Measurements from ENCODE around the gene STEAP2. TPM values are rescaled to one million over a fixed set of nuclear protein-coding genes. Genes with fewer than 3 reads are reported as not detected.
A peak's percentile ranks its signal among the peaks of the same experiment; 100 is the strongest.
"Not testable (repeated sequence)": the region's sequence is repeated elsewhere in the genome, so short reads cannot be mapped to it uniquely, and the experiment has no call there.

STEAP2 gene
- total RNA-seq, 1 donor from 2014 or later, result not detected

DNA sequence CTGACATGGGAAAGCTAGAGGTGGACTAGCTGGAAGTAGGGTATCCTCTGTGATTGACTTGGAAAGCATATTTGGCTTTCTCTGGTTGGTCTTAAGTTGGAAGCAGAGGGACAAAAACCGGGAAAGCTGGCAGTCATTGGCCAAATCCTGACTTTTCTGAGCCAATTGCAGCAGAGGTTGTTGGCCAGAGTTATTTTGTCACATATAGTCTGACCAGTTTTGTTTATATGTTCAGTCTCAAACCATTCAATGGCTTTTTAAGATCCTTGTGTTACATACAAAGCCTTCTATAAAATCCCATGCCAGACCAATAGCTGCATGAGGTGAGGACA, 39.7 kb downstream of the STEAP2 start:
- no peak for DNase-seq (ENCODE audit: extremely low spot score, unreplicated experiment)
- H3K4me1 Mint-ChIP-seq (ENCODE audit: unreplicated experiment), result peaks cover 1% of the 10 kb centered on the region
- TF ChIP-seq, protein P1, sequence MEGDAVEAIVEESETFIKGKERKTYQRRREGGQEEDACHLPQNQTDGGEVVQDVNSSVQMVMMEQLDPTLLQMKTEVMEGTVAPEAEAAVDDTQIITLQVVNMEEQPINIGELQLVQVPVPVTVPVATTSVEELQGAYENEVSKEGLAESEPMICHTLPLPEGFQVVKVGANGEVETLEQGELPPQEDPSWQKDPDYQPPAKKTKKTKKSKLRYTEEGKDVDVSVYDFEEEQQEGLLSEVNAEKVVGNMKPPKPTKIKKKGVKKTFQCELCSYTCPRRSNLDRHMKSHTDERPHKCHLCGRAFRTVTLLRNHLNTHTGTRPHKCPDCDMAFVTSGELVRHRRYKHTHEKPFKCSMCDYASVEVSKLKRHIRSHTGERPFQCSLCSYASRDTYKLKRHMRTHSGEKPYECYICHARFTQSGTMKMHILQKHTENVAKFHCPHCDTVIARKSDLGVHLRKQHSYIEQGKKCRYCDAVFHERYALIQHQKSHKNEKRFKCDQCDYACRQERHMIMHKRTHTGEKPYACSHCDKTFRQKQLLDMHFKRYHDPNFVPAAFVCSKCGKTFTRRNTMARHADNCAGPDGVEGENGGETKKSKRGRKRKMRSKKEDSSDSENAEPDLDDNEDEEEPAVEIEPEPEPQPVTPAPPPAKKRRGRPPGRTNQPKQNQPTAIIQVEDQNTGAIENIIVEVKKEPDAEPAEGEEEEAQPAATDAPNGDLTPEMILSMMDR (IDR thresholded peaks at IDR 0.05), result no peak
- no peaks in the 10 kb centered on the region for H3K36me3 Mint-ChIP-seq (ENCODE audit: unreplicated experiment)
- H3K27me3 Mint-ChIP-seq (ENCODE audit: unreplicated experiment), result peaks cover 52% of the 10 kb centered on the region
- H3K9me3 Mint-ChIP-seq (ENCODE audit: unreplicated experiment), result no peaks in the 10 kb centered on the region
- no peak overlapping the region for H3K27ac Mint-ChIP-seq (ENCODE audit: unreplicated experiment)
- no peak overlapping the region for H3K4me3 Mint-ChIP-seq (ENCODE audit: unreplicated experiment)

DNA sequence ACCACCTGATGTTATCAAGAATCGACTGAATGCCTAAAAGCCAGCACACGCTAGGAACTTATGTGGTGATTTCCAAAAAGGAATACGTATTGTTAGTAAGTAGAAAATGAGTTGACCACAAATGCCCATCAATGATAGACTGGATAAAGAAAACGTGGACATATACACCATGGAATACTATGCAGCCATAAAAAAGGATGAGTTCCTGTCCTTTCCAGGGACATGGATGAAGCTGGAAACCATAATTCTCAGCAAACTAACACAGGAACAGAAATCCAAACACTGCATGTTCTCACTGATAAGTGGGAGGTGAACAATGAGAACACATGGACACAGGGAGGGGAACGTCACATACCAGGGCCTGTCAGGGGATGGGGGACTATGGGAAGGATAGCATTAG, 44.5 kb downstream of the STEAP2 start:
- not testable (repeated sequence) for DNase-seq (ENCODE audit: extremely low spot score, unreplicated experiment); H3K27ac Mint-ChIP-seq (ENCODE audit: unreplicated experiment); H3K36me3 Mint-ChIP-seq (ENCODE audit: unreplicated experiment); H3K4me1 Mint-ChIP-seq (ENCODE audit: unreplicated experiment); H3K9me3 Mint-ChIP-seq (ENCODE audit: unreplicated experiment); H3K4me3 Mint-ChIP-seq (ENCODE audit: unreplicated experiment)
- H3K27me3 Mint-ChIP-seq (ENCODE audit: unreplicated experiment), result peaks cover 50% of the 10 kb centered on the region

DNA sequence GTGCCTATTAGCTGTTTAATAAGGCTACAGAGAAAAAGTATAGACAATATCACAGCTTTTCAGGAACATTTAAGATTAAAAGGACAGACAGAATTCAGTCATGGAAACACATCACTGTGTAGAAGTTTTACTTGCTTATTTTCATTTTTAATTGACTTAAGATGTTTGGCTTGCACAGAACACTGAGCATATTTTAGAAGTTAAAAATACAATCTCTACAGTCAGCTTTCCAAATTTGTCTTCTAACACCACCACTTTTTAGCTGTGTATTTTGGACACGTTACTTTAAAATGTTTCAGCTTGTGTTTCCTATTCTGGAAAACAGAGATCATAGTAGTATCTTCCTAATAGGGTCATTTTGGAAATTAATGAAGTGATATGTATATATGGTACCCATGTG, 45.2 kb downstream of the STEAP2 start:
- Mint-ChIP-seq H3K27ac (ENCODE audit: unreplicated experiment) (no peak overlapping the region), H3K36me3 (ENCODE audit: unreplicated experiment) (no peaks in the 10 kb centered on the region), H3K27me3 (ENCODE audit: unreplicated experiment) (peaks cover 48% of the 10 kb centered on the region), H3K9me3 (ENCODE audit: unreplicated experiment) (no peaks in the 10 kb centered on the region), H3K4me3 (ENCODE audit: unreplicated experiment) (no peak overlapping the region), H3K4me1 (ENCODE audit: unreplicated experiment) (no peaks in the 10 kb centered on the region)
- DNase-seq (ENCODE audit: extremely low spot score, unreplicated experiment), result no peak
- TF ChIP-seq, protein P1 (IDR thresholded peaks at IDR 0.05), result no peak

DNA sequence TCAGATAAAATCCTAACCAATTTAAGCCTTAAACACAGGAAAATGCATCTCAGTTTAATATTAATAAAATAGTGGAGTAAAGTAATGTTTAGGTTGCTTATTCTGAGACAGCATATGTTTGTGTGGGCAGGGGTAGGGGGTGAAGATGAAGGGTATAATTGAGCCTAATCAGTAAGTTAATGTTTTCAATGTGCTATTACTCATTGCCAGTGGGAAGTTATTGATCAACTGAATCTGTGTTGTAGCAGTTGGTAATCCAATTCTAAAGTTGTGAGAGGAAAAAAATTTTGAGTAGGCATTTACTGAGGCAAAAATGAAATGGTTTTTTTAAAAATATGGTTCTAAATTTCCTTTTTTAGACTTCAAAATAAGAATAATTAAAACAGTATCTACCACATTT, 49.9 kb downstream of the STEAP2 start:
- Mint-ChIP-seq H3K4me1 (ENCODE audit: unreplicated experiment) (no peaks in the 10 kb centered on the region), H3K9me3 (ENCODE audit: unreplicated experiment) (no peaks in the 10 kb centered on the region), H3K27me3 (ENCODE audit: unreplicated experiment) (peaks cover 37% of the 10 kb centered on the region), H3K4me3 (ENCODE audit: unreplicated experiment) (no peak overlapping the region), H3K36me3 (ENCODE audit: unreplicated experiment) (no peaks in the 10 kb centered on the region), H3K27ac (ENCODE audit: unreplicated experiment) (no peak overlapping the region)
- TF ChIP-seq, protein P1 (IDR thresholded peaks at IDR 0.05), result no peak
- no peak for DNase-seq (ENCODE audit: extremely low spot score, unreplicated experiment)

DNA sequence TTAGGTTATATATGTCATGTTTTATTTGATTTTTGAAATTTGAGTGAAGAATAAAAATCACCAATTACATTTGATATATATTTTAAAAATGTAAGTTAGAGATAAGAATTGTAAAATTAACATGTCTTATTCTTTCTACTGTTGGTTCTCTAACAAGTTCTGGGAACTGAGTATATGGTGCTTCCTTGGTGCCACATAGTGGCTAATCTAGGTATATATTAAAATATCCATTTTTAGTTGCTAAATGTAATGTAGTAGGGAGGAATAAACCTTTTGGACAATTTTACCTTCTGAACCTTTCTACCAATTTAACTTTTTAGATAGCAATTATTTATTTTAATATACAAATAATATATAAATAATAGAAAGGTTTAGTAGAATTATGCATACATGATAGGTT, 50.9 kb downstream of the STEAP2 start:
- no peak for DNase-seq (ENCODE audit: extremely low spot score, unreplicated experiment)
- H3K36me3 Mint-ChIP-seq (ENCODE audit: unreplicated experiment), result no peaks in the 10 kb centered on the region
- H3K4me1 Mint-ChIP-seq (ENCODE audit: unreplicated experiment), result no peaks in the 10 kb centered on the region

More for the DNA sequence above, 50.9 kb downstream of the STEAP2 start:
- Mint-ChIP-seq H3K27me3 (ENCODE audit: unreplicated experiment) (peaks cover 40% of the 10 kb centered on the region), H3K9me3 (ENCODE audit: unreplicated experiment) (no peaks in the 10 kb centered on the region), H3K4me3 (ENCODE audit: unreplicated experiment) (no peak overlapping the region), H3K27ac (ENCODE audit: unreplicated experiment) (no peak overlapping the region)
- TF ChIP-seq, protein P1 (IDR thresholded peaks at IDR 0.05), result peak; percentile 56

All from osteocyte (in vitro differentiated cells).